GM23248 (cell line): ENCODE data around the gene SOAT1. TPM values are rescaled to one million over a fixed set of nuclear protein-coding genes. Genes with fewer than 3 reads are reported as not detected.

Source experiments
- DNase-seq: peaks from one replicate; pipeline ENCODE4 v3.0.0-alpha.2; 2015
- H2AFZ ChIP-seq: fragments of 200-600 bp; sonication (generic); 2 replicates; pipeline ENCODE4 v1.6.1; 2016; ENCODE audit warnings: antibody characterized with exemption
- H3F3A ChIP-seq: fragments of 200-600 bp; sonication (generic); 2 replicates; pipeline ENCODE4 v1.6.1; 2016; ENCODE audit warnings: mild to moderate bottlenecking, antibody characterized with exemption, mixed run types; ENCODE audit not compliant: insufficient read depth
- H3K27ac ChIP-seq: fragments of 200-600 bp; sonication (generic); 2 replicates; pipeline ENCODE4 v1.5.1; 2016; ENCODE audit warnings: mild to moderate bottlenecking
- H3K27me3 ChIP-seq: fragments of 200-600 bp; sonication (generic); replicated peaks from 2 replicates; pipeline ENCODE4 v1.6.1; 2016; ENCODE audit warnings: mild to moderate bottlenecking; ENCODE audit not compliant: insufficient read depth
- H3K36me3 ChIP-seq: fragments of 200-600 bp; sonication (generic); 2 replicates; pipeline ENCODE4 v1.6.1; 2016; ENCODE audit warnings: low read depth, mild to moderate bottlenecking
- H3K4me1 ChIP-seq: fragments of 200-600 bp; sonication (generic); 2 replicates; pipeline ENCODE4 v1.6.1; 2016; ENCODE audit warnings: mild to moderate bottlenecking; ENCODE audit not compliant: insufficient read depth
- H3K4me2 ChIP-seq: fragments of 200-600 bp; sonication (generic); one replicate; pipeline ENCODE4 v1.6.1; 2016; ENCODE audit warnings: mild to moderate bottlenecking; ENCODE audit not compliant: unreplicated experiment
- H3K4me3 ChIP-seq: fragments of 200-600 bp; sonication (generic); 2 replicates; pipeline ENCODE4 v1.5.1; 2016; ENCODE audit warnings: mild to moderate bottlenecking
- H3K79me2 ChIP-seq: fragments of 200-600 bp; sonication (generic); 2 replicates; pipeline ENCODE4 v1.6.1; 2016; ENCODE audit warnings: mild to moderate bottlenecking; ENCODE audit not compliant: insufficient read depth
- H3K9ac ChIP-seq: fragments of 200-600 bp; sonication (generic); 2 replicates; pipeline ENCODE4 v1.6.1; 2016; ENCODE audit warnings: mild to moderate bottlenecking
- H3K9me2 ChIP-seq: fragments of 200-600 bp; sonication (generic); 2 replicates; pipeline ENCODE4 v1.6.1; 2016; ENCODE audit warnings: mixed run types, mild to moderate bottlenecking, moderate library complexity; ENCODE audit not compliant: insufficient read depth
- H3K9me3 ChIP-seq: fragments of 200-600 bp; sonication (generic); one replicate; pipeline ENCODE4 v1.6.1; 2017; ENCODE audit warnings: low read depth
- H4K20me1 ChIP-seq: fragments of 200-600 bp; sonication (generic); 2 replicates; pipeline ENCODE4 v1.6.0; 2016; ENCODE audit not compliant: insufficient read depth
- EZH2 ChIP-seq: fragments of 200-600 bp; sonication (generic); IDR thresholded peaks from 2 replicates; pipeline ENCODE4 v1.6.1; 2018; ENCODE audit warnings: antibody characterized with exemption, mild to moderate bottlenecking; ENCODE audit not compliant: insufficient read depth, poor library complexity, severe bottlenecking
- EZH2phosphoT487 ChIP-seq: fragments of 200-600 bp; sonication (generic); IDR thresholded peaks from 2 replicates; pipeline ENCODE4 v1.6.1; 2018; ENCODE audit warnings: antibody characterized with exemption, moderate library complexity, mild to moderate bottlenecking, low read depth; ENCODE audit not compliant: insufficient read depth
- WGBS, 2 experiments: methylation state at CpG; one replicate each; pipeline ENCODE4 v1.1.6; 2015 to 2017; ENCODE audit warnings: low lambda C conversion rate in 2 of 2, low coverage in 1 of 2; ENCODE audit errors: missing lambda C conversion rate in 2 of 2; 5-methylcytosine and 5-hydroxymethylcytosine counted together
- in situ Hi-C: fragments of 300-500 bp; cut with MboI; formaldehyde crosslinking; loops from 2 replicates; pipeline ENCODE4 v1.15.0; 2020
- polyA plus RNA-seq: library from polyadenylated mRNA; unstranded; fragments of >200 nt; fragmentation: Nextera tagmentation; extraction: Ambion mirVana; gene quantifications from 2 replicates; pipeline ENCODE4 v1.2.1, GENCODE V29; 2016
- total RNA-seq: library from RNA; depleted of rRNA; stranded (reverse); fragments of >200 nt; shearing (Covaris generic); gene quantifications from 2 replicates; pipeline ENCODE4 v1.2.3, GENCODE V29; 2014

The SOAT1 gene
- total and polyA plus RNA-seq, 2 experiments from 2014 or later, result 22.4 to 70.2 TPM

GRCh38 chr1:179310291-179310690 lies 16.7 kb downstream of the SOAT1 start:
- peak; percentile 72 for DNase-seq
- Histone ChIP-seq H3K4me1 (peaks cover 15% of the 10 kb centered on the region), H3K4me2 (peak overlapping the region; percentile 81), H3K27ac (peak overlapping the region; percentile 82), H3K9me2 (no peaks in the 10 kb centered on the region), H3K9me3 (no peaks in the 10 kb centered on the region), H3K36me3 (peaks cover 5% of the 10 kb centered on the region), H3K4me3 (peak overlapping the region; percentile 56), H4K20me1 (no peaks in the 10 kb centered on the region), H3K9ac (peak overlapping the region; percentile 66), H3K27me3 (no peaks in the 10 kb centered on the region), H3F3A (peaks cover 24% of the 10 kb centered on the region), H3K79me2 (peaks cover 80% of the 10 kb centered on the region), H2AFZ (no peak overlapping the region)
- in situ Hi-C loops, result no loop called here
- WGBS, 2 experiments, result 22 to 27% methylated on average over 3 of the region's 3 CpGs
- TF ChIP-seq EZH2, result no peak
- TF ChIP-seq EZH2phosphoT487, result no peak

- Histone ChIP-seq H3K4me2 (peak overlapping the region; percentile 81), H2AFZ (no peak overlapping the region), H4K20me1 (no peaks in the 10 kb centered on the region), H3K4me1 (peaks cover 15% of the 10 kb centered on the region), H3K27me3 (no peaks in the 10 kb centered on the region), H3F3A (peaks cover 24% of the 10 kb centered on the region), H3K9ac (peak overlapping the region; percentile 66), H3K36me3 (peaks cover 5% of the 10 kb centered on the region), H3K27ac (peak overlapping the region; percentile 82), H3K79me2 (peaks cover 80% of the 10 kb centered on the region), H3K4me3 (peak overlapping the region; percentile 56), H3K9me3 (no peaks in the 10 kb centered on the region), H3K9me2 (no peaks in the 10 kb centered on the region)
- WGBS, 2 experiments, result 1 to 2% methylated on average over 3 of the region's 3 CpGs
- DNase-seq, result peak; percentile 90
- in situ Hi-C loops, result no loop called here
- TF ChIP-seq EZH2 (no peak), EZH2phosphoT487 (no peak)
Observed at GRCh38 chr1:179310721-179311120, 17.1 kb downstream of the SOAT1 start.

- H2AFZ ChIP-seq, result no peak overlapping the region
- H3F3A ChIP-seq, result peaks cover 24% of the 10 kb centered on the region
- TF ChIP-seq EZH2, result no peak
- TF ChIP-seq EZH2phosphoT487, result no peak
- H3K4me1 ChIP-seq, result peaks cover 15% of the 10 kb centered on the region
- peak overlapping the region; percentile 55 for H3K9ac ChIP-seq
- H3K4me2 ChIP-seq, result peak overlapping the region; percentile 81
- no peaks in the 10 kb centered on the region for H4K20me1 ChIP-seq
- H3K27ac ChIP-seq, result peak overlapping the region; percentile 82
- H3K79me2 ChIP-seq, result peaks cover 79% of the 10 kb centered on the region
- H3K9me2 ChIP-seq, result no peaks in the 10 kb centered on the region
- in situ Hi-C loops, result no loop called here
- no peaks in the 10 kb centered on the region for H3K27me3 ChIP-seq
- no peaks in the 10 kb centered on the region for H3K9me3 ChIP-seq
- 84 to 90% methylated on average over 5 of the region's 5 CpGs for WGBS, 2 experiments
- H3K4me3 ChIP-seq, result no peak overlapping the region
- peaks cover 5% of the 10 kb centered on the region for H3K36me3 ChIP-seq
- DNase-seq, result no peak
Observed at GRCh38 chr1:179311149-179311700, 17.6 kb downstream of the SOAT1 start.

GRCh38 chr1:179313004-179313403 lies 19.4 kb downstream of the SOAT1 start:
- H3K4me2 ChIP-seq, result no peak overlapping the region
- H2AFZ ChIP-seq, result no peak overlapping the region
- no peaks in the 10 kb centered on the region for H4K20me1 ChIP-seq
- in situ Hi-C loops, result no loop called here
- no peaks in the 10 kb centered on the region for H3K9me3 ChIP-seq
- H3K9me2 ChIP-seq, result no peaks in the 10 kb centered on the region
- no peak overlapping the region for H3K27ac ChIP-seq
- peaks cover 24% of the 10 kb centered on the region for H3F3A ChIP-seq
- WGBS, 2 experiments, result 96 to 98% methylated on average over 6 of the region's 6 CpGs
- DNase-seq, result no peak
- peaks cover 78% of the 10 kb centered on the region for H3K79me2 ChIP-seq
- H3K36me3 ChIP-seq, result peaks cover 9% of the 10 kb centered on the region
- H3K9ac ChIP-seq, result no peak overlapping the region
- H3K4me3 ChIP-seq, result no peak overlapping the region
- H3K27me3 ChIP-seq, result no peaks in the 10 kb centered on the region
- peaks cover 15% of the 10 kb centered on the region for H3K4me1 ChIP-seq
- no peak for TF ChIP-seq EZH2
- TF ChIP-seq EZH2phosphoT487, result no peak
